HL-60 (cell line): ENCODE measurements around the gene ADCY5.

ENCODE experiments used
- GABPA ChIP-seq: IDR thresholded peaks from 2 replicates; pipeline ENCODE4 v1.6.1; 2012; ENCODE audit warnings: low read depth
- POLR2AphosphoS5 ChIP-seq: IDR thresholded peaks from 2 replicates; pipeline ENCODE4 v1.6.1; 2012; ENCODE audit warnings: low read depth
- SPI1 ChIP-seq: IDR thresholded peaks from 2 replicates; pipeline ENCODE4 v1.6.1; 2012; ENCODE audit warnings: low read depth, mild to moderate bottlenecking, borderline replicate concordance
- TF ChIP-seq, protein P1 (sequence below): IDR thresholded peaks from one replicate; pipeline ENCODE4 v1.5.1; 2011; ENCODE audit warnings: low read length, control low read depth, inconsistent platforms; ENCODE audit not compliant: insufficient read depth
- TF ChIP-seq, protein P2 (sequence below): IDR thresholded peaks from 2 replicates; pipeline ENCODE4 v1.6.1; 2012; ENCODE audit warnings: low read depth; ENCODE audit not compliant: insufficient replicate concordance

DNA sequence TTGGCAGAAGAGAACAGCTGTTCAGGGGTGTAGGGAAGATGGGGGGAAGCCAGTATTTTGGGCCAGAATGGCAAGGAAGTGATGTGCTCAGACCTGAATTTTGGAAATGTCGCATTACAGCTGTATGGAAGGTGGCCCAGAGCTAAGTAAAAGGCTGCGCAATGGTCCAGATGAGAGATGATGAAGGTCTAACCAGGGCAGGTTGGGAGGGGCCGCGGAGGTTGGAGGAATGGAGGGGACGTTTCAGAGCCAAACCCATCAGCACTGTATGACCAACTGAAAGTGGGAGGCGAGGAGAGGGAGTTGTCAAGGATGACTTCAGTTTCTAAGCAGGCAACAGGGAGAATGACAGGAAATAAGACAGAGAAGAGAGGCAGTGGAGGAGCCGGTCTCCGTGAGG, 60.8 kb downstream of the ADCY5 start:
- TF ChIP-seq, protein P1, sequence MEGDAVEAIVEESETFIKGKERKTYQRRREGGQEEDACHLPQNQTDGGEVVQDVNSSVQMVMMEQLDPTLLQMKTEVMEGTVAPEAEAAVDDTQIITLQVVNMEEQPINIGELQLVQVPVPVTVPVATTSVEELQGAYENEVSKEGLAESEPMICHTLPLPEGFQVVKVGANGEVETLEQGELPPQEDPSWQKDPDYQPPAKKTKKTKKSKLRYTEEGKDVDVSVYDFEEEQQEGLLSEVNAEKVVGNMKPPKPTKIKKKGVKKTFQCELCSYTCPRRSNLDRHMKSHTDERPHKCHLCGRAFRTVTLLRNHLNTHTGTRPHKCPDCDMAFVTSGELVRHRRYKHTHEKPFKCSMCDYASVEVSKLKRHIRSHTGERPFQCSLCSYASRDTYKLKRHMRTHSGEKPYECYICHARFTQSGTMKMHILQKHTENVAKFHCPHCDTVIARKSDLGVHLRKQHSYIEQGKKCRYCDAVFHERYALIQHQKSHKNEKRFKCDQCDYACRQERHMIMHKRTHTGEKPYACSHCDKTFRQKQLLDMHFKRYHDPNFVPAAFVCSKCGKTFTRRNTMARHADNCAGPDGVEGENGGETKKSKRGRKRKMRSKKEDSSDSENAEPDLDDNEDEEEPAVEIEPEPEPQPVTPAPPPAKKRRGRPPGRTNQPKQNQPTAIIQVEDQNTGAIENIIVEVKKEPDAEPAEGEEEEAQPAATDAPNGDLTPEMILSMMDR: no peak
- TF ChIP-seq POLR2AphosphoS5 (no peak), SPI1 (no peak), GABPA (no peak)
- TF ChIP-seq, protein P2, sequence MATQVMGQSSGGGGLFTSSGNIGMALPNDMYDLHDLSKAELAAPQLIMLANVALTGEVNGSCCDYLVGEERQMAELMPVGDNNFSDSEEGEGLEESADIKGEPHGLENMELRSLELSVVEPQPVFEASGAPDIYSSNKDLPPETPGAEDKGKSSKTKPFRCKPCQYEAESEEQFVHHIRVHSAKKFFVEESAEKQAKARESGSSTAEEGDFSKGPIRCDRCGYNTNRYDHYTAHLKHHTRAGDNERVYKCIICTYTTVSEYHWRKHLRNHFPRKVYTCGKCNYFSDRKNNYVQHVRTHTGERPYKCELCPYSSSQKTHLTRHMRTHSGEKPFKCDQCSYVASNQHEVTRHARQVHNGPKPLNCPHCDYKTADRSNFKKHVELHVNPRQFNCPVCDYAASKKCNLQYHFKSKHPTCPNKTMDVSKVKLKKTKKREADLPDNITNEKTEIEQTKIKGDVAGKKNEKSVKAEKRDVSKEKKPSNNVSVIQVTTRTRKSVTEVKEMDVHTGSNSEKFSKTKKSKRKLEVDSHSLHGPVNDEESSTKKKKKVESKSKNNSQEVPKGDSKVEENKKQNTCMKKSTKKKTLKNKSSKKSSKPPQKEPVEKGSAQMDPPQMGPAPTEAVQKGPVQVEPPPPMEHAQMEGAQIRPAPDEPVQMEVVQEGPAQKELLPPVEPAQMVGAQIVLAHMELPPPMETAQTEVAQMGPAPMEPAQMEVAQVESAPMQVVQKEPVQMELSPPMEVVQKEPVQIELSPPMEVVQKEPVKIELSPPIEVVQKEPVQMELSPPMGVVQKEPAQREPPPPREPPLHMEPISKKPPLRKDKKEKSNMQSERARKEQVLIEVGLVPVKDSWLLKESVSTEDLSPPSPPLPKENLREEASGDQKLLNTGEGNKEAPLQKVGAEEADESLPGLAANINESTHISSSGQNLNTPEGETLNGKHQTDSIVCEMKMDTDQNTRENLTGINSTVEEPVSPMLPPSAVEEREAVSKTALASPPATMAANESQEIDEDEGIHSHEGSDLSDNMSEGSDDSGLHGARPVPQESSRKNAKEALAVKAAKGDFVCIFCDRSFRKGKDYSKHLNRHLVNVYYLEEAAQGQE: no peak
